CD14-positive monocyte (primary cell): Measurements from ENCODE around the gene PCDHA2. TPM values are rescaled to one million over a fixed set of nuclear protein-coding genes. Genes with fewer than 3 reads are reported as not detected.
A peak's percentile ranks its signal among the peaks of the same experiment; 100 is the strongest.

Experiments used
- DNase-seq, 3 donors: peaks; one replicate each; pipeline ENCODE4 v3.0.0-alpha.2; 2011 to 2022
- H2AFZ ChIP-seq: 2 replicates; pipeline ENCODE4 v1.6.0; 2012; ENCODE audit warnings: mild to moderate bottlenecking, low read depth, low read length, inconsistent platforms; ENCODE audit not compliant: insufficient read depth, poor library complexity, severe bottlenecking
- H3K27ac ChIP-seq, 2 donors: 1 replicate in 1 of 2; 2 replicates in 1 of 2; pipeline ENCODE4 v1.5.1; 2012 to 2013; ENCODE audit warnings: low read length in 2 of 2, control low read depth in 1 of 2, inconsistent platforms in 1 of 2, low read depth in 1 of 2, mild to moderate bottlenecking in 1 of 2
- H3K27me3 ChIP-seq, 2 donors: one replicate each; pipeline versions ENCODE4 v1.6.0 to v1.6.1; 2011 to 2013; ENCODE audit warnings: low read length in 2 of 2; ENCODE audit not compliant: control insufficient read depth in 2 of 2, insufficient read depth in 2 of 2
- H3K36me3 ChIP-seq, 2 donors: replicated peaks in 1 of 2; 1 replicate in 1 of 2; 2 replicates in 1 of 2; pipeline versions ENCODE4 v1.5.1 to v1.6.1; 2012 to 2013; ENCODE audit warnings: low read length in 2 of 2, control low read depth in 1 of 2, inconsistent platforms in 1 of 2, mild to moderate bottlenecking in 1 of 2; ENCODE audit not compliant: insufficient read depth in 2 of 2, control insufficient read depth in 1 of 2
- H3K4me1 ChIP-seq, 2 donors: 1 replicate in 1 of 2; 2 replicates in 1 of 2; pipeline versions ENCODE4 v1.5.1 to v1.6.1; 2012 to 2013; ENCODE audit warnings: low read length in 2 of 2, control low read depth in 1 of 2, inconsistent platforms in 1 of 2, mild to moderate bottlenecking in 1 of 2, moderate library complexity in 1 of 2; ENCODE audit not compliant: insufficient read depth in 2 of 2, control insufficient read depth in 1 of 2
- H3K4me2 ChIP-seq: replicated peaks from 2 replicates; pipeline ENCODE3; 2012; ENCODE audit warnings: low read length, moderate library complexity, mild to moderate bottlenecking; ENCODE audit not compliant: poor library complexity, severe bottlenecking; ENCODE audit errors: extremely low read depth
- H3K4me3 ChIP-seq, 3 experiments: fragments of 200-600 bp in 1 of 3; sonication (generic) in 1 of 3; replicated peaks in 1 of 3; 1 replicate in 2 of 3; 2 replicates in 1 of 3; pipeline ENCODE4 v1.5.1; 2011 to 2013; ENCODE audit warnings: low read length in 3 of 3, mild to moderate bottlenecking in 3 of 3, control low read depth in 2 of 3, low read depth in 2 of 3, inconsistent platforms in 1 of 3, moderate library complexity in 1 of 3
- H3K79me2 ChIP-seq: 2 replicates; pipeline ENCODE4 v1.6.0; 2012; ENCODE audit warnings: mild to moderate bottlenecking, control low read depth, inconsistent platforms, low read length, moderate library complexity; ENCODE audit not compliant: insufficient read depth
- H3K9ac ChIP-seq: 2 replicates; pipeline ENCODE4 v1.6.0; 2017; ENCODE audit warnings: low read length, mild to moderate bottlenecking; ENCODE audit not compliant: insufficient read depth, poor library complexity, severe bottlenecking
- H3K9me3 ChIP-seq, 2 donors: replicated peaks in 1 of 2; 1 replicate in 1 of 2; 2 replicates in 1 of 2; pipeline versions ENCODE4 v1.5.1 to v1.6.1; 2012 to 2013; ENCODE audit warnings: low read length in 2 of 2, control low read depth in 1 of 2; ENCODE audit not compliant: control insufficient read depth in 1 of 2, insufficient read depth in 1 of 2
- H4K20me1 ChIP-seq: 2 replicates; pipeline ENCODE4 v1.6.0; 2012; ENCODE audit warnings: mild to moderate bottlenecking, low read length, control low read depth, moderate library complexity; ENCODE audit not compliant: insufficient read depth
- H3K27ac Mint-ChIP-seq, 7 donors: one replicate each; pipeline ENCODE4 v1.8.0; 2020; ENCODE audit warnings: mild to moderate bottlenecking in 7 of 7, mixed read lengths in 7 of 7, moderate library complexity in 6 of 7, inconsistent platforms in 2 of 7
- H3K27me3 Mint-ChIP-seq, 3 donors: one replicate each; pipeline ENCODE4 v1.8.0; 2021 to 2022; ENCODE audit warnings: low read depth in 3 of 3, mild to moderate bottlenecking in 3 of 3, mixed read lengths in 3 of 3, moderate library complexity in 3 of 3, inconsistent platforms in 1 of 3
- H3K36me3 Mint-ChIP-seq, 2 donors: one replicate each; pipeline ENCODE4 v1.8.0; 2020; ENCODE audit warnings: mixed read lengths in 2 of 2, inconsistent platforms in 1 of 2, mild to moderate bottlenecking in 1 of 2
- H3K4me1 Mint-ChIP-seq: one replicate; pipeline ENCODE4 v1.8.0; 2020; ENCODE audit warnings: mild to moderate bottlenecking, mixed read lengths
- H3K4me3 Mint-ChIP-seq, 2 donors: one replicate each; pipeline ENCODE4 v1.8.0; 2020; ENCODE audit warnings: mild to moderate bottlenecking in 2 of 2, mixed read lengths in 2 of 2, moderate library complexity in 1 of 2
- H3K9me3 Mint-ChIP-seq, 7 donors: one replicate each; pipeline ENCODE4 v1.8.0; 2020 to 2022; ENCODE audit warnings: mixed read lengths in 7 of 7, mild to moderate bottlenecking in 6 of 7, moderate library complexity in 6 of 7, inconsistent platforms in 2 of 7
- WGBS: methylation state at CpG from one replicate; pipeline ENCODE4 v1.1.5; 2013; ENCODE audit warnings: missing lambda C conversion rate; ENCODE audit not compliant: insufficient coverage; 5-methylcytosine and 5-hydroxymethylcytosine counted together
- intact Hi-C, 2 donors: fragments of 100-400 bp; cut with micrococcal nuclease; formaldehyde crosslinking; loops; one replicate each; pipeline versions ENCODE4 v1.15.0 to v1.15.1; 2023
- polyA plus RNA-seq, 3 donors: library from polyadenylated mRNA; depleted of rRNA in 1 of 3; unstranded in 2 of 3; stranded (reverse) in 1 of 3; fragments of 300-500 nt in 2 of 3; fragments of >200 nt in 1 of 3; fragmentation: Illumina TruSeq in 2 of 3; gene quantifications; 1 replicate in 2 of 3; 2 replicates in 1 of 3; pipeline ENCODE4 v1.2.3, GENCODE V29; 2012 to 2021
- TF ChIP-seq, protein P1 (sequence below): fragments of 200-600 bp; IDR thresholded peaks from one replicate; pipeline ENCODE4 v1.8.0; 2022; ENCODE audit warnings: antibody characterized with exemption, mild to moderate bottlenecking

Gene PCDHA2
- polyA plus RNA-seq, 3 donors: not detected

DNA sequence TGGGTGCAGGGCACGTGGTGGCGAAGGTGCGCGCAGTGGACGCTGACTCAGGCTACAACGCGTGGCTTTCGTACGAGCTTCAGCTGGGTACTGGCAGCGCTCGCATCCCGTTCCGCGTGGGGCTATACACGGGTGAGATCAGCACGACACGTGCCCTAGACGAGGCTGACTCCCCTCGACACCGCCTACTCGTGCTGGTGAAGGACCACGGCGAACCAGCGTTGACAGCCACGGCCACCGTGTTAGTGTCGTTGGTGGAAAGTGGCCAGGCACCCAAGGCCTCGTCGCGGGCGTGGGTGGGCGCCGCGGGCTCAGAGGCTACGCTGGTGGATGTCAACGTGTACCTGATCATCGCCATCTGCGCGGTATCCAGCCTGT, 2.1 kb downstream of the PCDHA2 start:
- no peak for DNase-seq
- Histone ChIP-seq H4K20me1 (no peaks in the 10 kb centered on the region), H3K4me1 (no peaks in the 10 kb centered on the region), H3K36me3 (no peaks in the 10 kb centered on the region), H3K79me2 (no peaks in the 10 kb centered on the region), H3K4me3 (no peak overlapping the region), H3K9ac (no peak overlapping the region), H3K27me3 (peaks cover 3 to 33% of the 10 kb centered on the region in 2 donors), H3K9me3 (peaks cover 38 to 77% of the 10 kb centered on the region in 2 donors), H3K4me2 (no peak overlapping the region), H2AFZ (no peak overlapping the region), H3K27ac (no peak overlapping the region)
- intact Hi-C loops: no loop called here
- no peak overlapping the region for H3K27ac Mint-ChIP-seq
- 57% methylated on average over 39 of the region's 39 CpGs for WGBS
- TF ChIP-seq, protein P1, sequence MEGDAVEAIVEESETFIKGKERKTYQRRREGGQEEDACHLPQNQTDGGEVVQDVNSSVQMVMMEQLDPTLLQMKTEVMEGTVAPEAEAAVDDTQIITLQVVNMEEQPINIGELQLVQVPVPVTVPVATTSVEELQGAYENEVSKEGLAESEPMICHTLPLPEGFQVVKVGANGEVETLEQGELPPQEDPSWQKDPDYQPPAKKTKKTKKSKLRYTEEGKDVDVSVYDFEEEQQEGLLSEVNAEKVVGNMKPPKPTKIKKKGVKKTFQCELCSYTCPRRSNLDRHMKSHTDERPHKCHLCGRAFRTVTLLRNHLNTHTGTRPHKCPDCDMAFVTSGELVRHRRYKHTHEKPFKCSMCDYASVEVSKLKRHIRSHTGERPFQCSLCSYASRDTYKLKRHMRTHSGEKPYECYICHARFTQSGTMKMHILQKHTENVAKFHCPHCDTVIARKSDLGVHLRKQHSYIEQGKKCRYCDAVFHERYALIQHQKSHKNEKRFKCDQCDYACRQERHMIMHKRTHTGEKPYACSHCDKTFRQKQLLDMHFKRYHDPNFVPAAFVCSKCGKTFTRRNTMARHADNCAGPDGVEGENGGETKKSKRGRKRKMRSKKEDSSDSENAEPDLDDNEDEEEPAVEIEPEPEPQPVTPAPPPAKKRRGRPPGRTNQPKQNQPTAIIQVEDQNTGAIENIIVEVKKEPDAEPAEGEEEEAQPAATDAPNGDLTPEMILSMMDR: no peak
- H3K9me3 Mint-ChIP-seq: peaks cover 27 to 69% (median 59%) of the 10 kb centered on the region in 7 donors
- H3K4me1 Mint-ChIP-seq: no peaks in the 10 kb centered on the region
- peaks cover 10 to 28% (median 20%) of the 10 kb centered on the region in 3 donors for H3K27me3 Mint-ChIP-seq
- no peaks in the 10 kb centered on the region for H3K36me3 Mint-ChIP-seq
- H3K4me3 Mint-ChIP-seq: no peak overlapping the region

DNA sequence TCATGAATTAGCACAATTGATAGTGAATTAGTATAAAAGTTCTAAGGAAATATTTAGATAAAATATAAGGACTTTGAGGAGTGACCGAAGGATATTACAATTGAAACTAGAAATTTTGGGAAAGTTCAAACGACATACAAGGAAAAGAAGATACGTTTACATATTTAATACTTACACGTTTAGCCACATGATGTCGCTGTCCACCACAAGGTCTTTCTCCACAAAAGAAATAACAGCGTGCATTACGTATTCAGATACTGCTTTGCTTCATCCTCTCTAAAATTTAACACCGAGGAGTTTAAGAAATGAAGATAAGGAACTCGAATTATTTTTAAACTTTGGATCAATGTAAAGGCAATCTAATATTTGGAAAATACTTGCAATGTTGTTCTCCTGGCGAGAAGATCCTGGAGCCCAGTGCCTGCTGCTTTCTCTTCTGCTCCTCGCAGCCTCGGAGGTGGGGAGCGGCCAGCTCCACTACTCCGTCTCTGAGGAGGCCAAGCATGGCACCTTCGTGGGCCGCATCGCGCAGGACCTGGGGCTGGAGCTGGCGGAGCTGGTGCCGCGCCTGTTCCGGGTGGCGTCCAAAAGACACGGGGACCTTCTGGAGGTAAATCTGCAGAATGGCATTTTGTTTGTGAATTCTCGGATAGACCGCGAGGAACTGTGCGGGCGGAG, 6.3 kb downstream of the PCDHA2 start, which contains the start of gene PCDHA3:
Gene PCDHA3, plus strand, starts transcription at position 242 of the 678 bp plus-strand sequence.
- H3K36me3 ChIP-seq: no peaks in the 10 kb centered on the region
- TF ChIP-seq, protein P1: no peak
- no peak within 1 kb of the TSS for H3K27ac ChIP-seq
- Mint-ChIP-seq H3K27ac (no peak within 1 kb of the TSS), H3K27me3 (peaks cover 5 to 25% (median 21%) of the 10 kb centered on the region in 3 donors), H3K9me3 (peaks cover 34 to 66% (median 56%) of the 10 kb centered on the region in 7 donors), H3K4me1 (no peaks in the 10 kb centered on the region), H3K4me3 (no peak within 1 kb of the TSS), H3K36me3 (peaks cover 0 to 8% of the 10 kb centered on the region in 2 donors)
- peaks cover 39 to 66% of the 10 kb centered on the region in 2 donors for H3K9me3 ChIP-seq
- intact Hi-C loops: no loop called here
- 29% methylated on average over 20 of the region's 29 CpGs for WGBS
- H2AFZ ChIP-seq: peak within 1 kb of the TSS; percentile 21
- H3K27me3 ChIP-seq: peaks cover 0 to 26% of the 10 kb centered on the region in 2 donors
- no peaks in the 10 kb centered on the region for H3K79me2 ChIP-seq
- H3K9ac ChIP-seq: no peak within 1 kb of the TSS
- no peak for DNase-seq
- H3K4me1 ChIP-seq: no peaks in the 10 kb centered on the region
- H3K4me3 ChIP-seq: peak within 1 kb of the TSS in 1 of 3 experiments; percentile 23
- no peak within 1 kb of the TSS for H3K4me2 ChIP-seq
- H4K20me1 ChIP-seq: no peaks in the 10 kb centered on the region
